GM12891 (cell line): ENCODE results near the gene ADIRF.
"Not testable (repeated sequence)": the region's sequence is repeated elsewhere in the genome, so short reads cannot be mapped to it uniquely, and the experiment has no call there.

Experiments
- DNase-seq: peaks from one replicate; pipeline ENCODE4 v3.0.0; 2011; ENCODE audit warnings: low spot score; ENCODE audit not compliant: insufficient read length
- FAIRE-seq: peaks from 2 replicates; lab custom pipeline; 2011; peaks lifted over from hg19 to GRCh38; lab: Jason Lieb, UNC

The ADIRF gene

GRCh38 chr10:87020056-87020455 is 51.8 kb downstream of the ADIRF start, which contains the start of gene FAM25A:
Gene FAM25A (plus strand): TSS chr10:87020294. CDS start chr10:87020325, 31 bp downstream.
- not testable (repeated sequence) for FAIRE-seq, DNase-seq
